GM18517 (cell line): ENCODE results near the gene GPR17.

Experiments used
- ATAC-seq: cut with Tn5 transposase; IDR thresholded peaks from one replicate; pipeline ENCODE4 v1.9.1; 2021; ENCODE audit warnings: mild to moderate bottlenecking, moderate library complexity; ENCODE audit not compliant: unreplicated experiment

Gene GPR17

GRCh38 chr2:127683056-127683455, 37.1 kb downstream of the GPR17 start:
- ATAC-seq = no peak

- no peak for ATAC-seq
Observed at GRCh38 chr2:127683757-127684156, 37.8 kb downstream of the GPR17 start.

DNA sequence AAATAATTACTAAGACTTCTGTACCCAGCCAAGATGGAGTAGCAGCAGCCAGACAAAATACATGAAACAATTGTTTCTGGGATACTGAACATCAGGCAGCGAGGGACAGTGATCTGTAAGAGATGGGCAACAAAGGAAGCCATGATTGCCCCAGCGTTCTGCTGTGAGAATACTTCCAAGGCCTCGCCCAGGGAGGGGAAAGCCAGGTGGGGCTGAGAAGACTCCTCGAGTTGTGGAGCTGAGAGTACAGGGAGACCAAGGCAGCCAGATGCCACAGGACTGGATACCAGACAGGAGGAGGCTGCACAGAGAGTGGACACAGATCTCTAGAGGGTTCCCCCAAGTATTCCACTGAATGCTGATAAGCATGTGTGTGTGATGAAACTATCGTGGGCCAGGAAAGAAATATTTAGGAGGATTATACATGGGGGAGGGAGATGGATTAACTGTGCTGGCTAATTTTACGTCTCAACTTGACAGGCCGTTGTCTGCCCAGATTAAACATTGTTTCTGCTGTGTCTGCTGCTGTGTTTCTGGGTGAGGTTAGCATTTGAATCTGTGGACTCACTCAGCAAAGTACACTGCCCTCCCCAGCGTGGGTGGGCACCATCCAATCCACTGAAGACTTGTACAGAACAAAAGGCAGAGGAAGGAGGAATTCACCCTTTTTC, 39.6 kb downstream of the GPR17 start:
- ATAC-seq = no peak

DNA sequence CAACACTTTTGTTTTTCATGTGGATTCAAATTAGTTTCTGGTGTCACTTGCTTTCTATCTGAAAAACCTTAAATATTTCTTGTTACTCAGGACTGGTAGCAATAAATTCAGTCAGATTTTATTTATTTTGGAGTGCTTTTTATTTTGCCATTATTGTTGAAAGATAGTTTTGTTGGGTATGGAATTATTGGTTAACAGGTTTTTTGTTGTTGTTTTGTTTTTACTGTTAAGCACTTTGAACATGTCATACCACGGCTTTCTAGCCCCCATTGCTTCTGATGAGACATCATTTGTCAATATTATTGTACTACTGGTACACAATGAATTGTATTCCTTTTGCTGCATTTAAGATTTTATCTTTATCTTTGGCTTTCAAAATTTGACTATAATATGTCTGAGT, 42.5 kb downstream of the GPR17 start:
- ATAC-seq = no peak

GRCh38 chr2:127690696-127691095, 44.7 kb downstream of the GPR17 start:
- no peak for ATAC-seq

DNA sequence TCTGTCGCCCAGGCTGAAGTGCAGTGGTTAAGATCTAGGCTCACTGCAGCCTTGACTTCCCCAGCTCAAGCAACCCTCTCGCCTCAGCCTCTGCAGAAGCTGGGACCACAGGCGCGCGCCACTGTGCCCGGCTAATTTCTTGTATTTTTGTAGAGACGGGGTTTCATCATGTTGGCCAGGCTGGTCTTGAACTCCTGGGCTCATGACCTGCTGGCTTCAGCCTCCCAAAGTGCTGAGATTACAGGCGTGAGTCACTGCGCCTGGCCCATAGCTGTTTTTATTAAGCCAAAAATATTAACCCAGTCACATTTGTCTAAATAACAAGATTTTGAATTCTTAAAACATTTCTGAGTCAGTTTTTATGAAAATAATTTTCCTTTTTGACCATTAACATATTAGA, 49.0 kb downstream of the GPR17 start:
- no peak for ATAC-seq

- ATAC-seq = no peak
Observed at GRCh38 chr2:127695491-127696472, 49.8 kb downstream of the GPR17 start.

GRCh38 chr2:127697482-127698180, 51.7 kb downstream of the GPR17 start:
- no peak for ATAC-seq

GRCh38 chr2:127698553-127699355, 52.8 kb downstream of the GPR17 start:
- ATAC-seq = no peak

GRCh38 chr2:127700527-127701192, 54.7 kb downstream of the GPR17 start:
- peak; percentile 68 for ATAC-seq

- ATAC-seq = peak; percentile 65
Observed at GRCh38 chr2:127701193-127701650, 55.3 kb downstream of the GPR17 start, which contains the start of gene SFT2D3. TSS of gene SFT2D3 (plus strand) at chr2:127701497. CDS start at chr2:127701529, 32 bp downstream.

GRCh38 chr2:127701651-127702394, 55.9 kb downstream of the GPR17 start:
- ATAC-seq = peak; percentile 40
